ENCODE data around the gene POLE.
A peak's percentile ranks its signal among the peaks of the same experiment; 100 is the strongest.

POLE gene

GRCh38 chr12:132593938-132594358 is 93.2 kb downstream of the POLE start:
- H3K4me2 ChIP-seq (ENCODE audit: low read length, poor library complexity, severe bottlenecking): peak overlapping the region; percentile 19
- H3K14ac ChIP-seq (ENCODE audit: low read length in 2 of 2): no peak overlapping the region
- H3K9ac ChIP-seq (ENCODE audit: low read length): no peak overlapping the region
- no peak overlapping the region for H4K91ac ChIP-seq (ENCODE audit: low read length)
- H3K4me1 ChIP-seq (ENCODE audit: control insufficient read depth, insufficient read depth, low read depth, low read length): peaks cover 14% of the 10 kb centered on the region
- no peak overlapping the region for H3K23ac ChIP-seq (ENCODE audit: low read length in 2 of 2)
- H3K27me3 ChIP-seq (ENCODE audit: control insufficient read depth in 1 of 2, insufficient read depth in 1 of 2, low read length in 2 of 2): peaks cover 0 to 65% of the 10 kb centered on the region in 2 experiments
- H3K27ac ChIP-seq (ENCODE audit: low read length, poor library complexity, severe bottlenecking): no peak overlapping the region
- H2BK120ac ChIP-seq (ENCODE audit: low read depth, low read length): no peak overlapping the region
- no peak overlapping the region for H3K4ac ChIP-seq (ENCODE audit: low read depth in 1 of 2, low read length in 2 of 2)
- peak overlapping the region in 1 of 2 experiments; percentile 39 for H2BK12ac ChIP-seq (ENCODE audit: low read length in 2 of 2)
- no peak overlapping the region for H3K18ac ChIP-seq (ENCODE audit: low read depth in 1 of 2, low read length in 2 of 2)
- no peak overlapping the region for H2AK5ac ChIP-seq (ENCODE audit: low read length, severe bottlenecking)
- H2BK5ac ChIP-seq (ENCODE audit: low read depth, low read length, poor library complexity, severe bottlenecking): no peak overlapping the region
- H3K4me3 ChIP-seq (ENCODE audit: insufficient read depth in 1 of 2, low read depth in 1 of 2, low read length in 2 of 2): peak overlapping the region in 1 of 2 experiments; percentile 39
- H3K79me1 ChIP-seq (replicated peaks; ENCODE audit: low read length, poor library complexity, severe bottlenecking): no peaks in the 10 kb centered on the region
- no peak overlapping the region for H4K8ac ChIP-seq (ENCODE audit: low read length)
- peak; percentile 94 for DNase-seq
- H3K36me3 ChIP-seq (ENCODE audit: control insufficient read depth in 1 of 2, insufficient read depth in 2 of 2, low read depth in 1 of 2, low read length in 2 of 2): no peaks in the 10 kb centered on the region
- no peak overlapping the region for H2AFZ ChIP-seq (ENCODE audit: low read depth, low read length)
- no peak overlapping the region for H2BK15ac ChIP-seq (ENCODE audit: low read depth, poor library complexity, severe bottlenecking)
- peaks cover 2% of the 10 kb centered on the region for H3K9me3 ChIP-seq (ENCODE audit: control insufficient read depth, low read length)
- 33% methylated on average over 11 of the region's 11 CpGs for WGBS

DNA sequence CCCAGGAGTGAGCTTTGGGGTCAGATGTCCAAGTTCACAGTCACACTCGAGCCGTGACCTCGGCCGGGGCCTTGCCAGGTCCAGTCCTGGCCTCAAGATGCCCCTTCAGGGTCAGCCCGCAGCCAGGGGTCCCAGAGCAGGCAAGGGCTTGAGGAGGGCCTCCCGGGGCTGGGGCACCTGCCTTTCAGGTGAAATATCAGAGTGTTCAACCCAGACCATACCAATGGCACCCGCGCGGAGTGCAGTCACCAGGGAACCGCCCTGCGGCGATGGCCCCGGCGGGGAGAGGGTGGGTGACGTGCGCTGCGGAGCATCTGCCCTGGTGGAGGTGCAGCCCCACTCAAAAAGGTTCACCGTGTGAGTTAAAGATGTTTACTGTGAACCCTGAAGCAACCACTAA is 93.6 kb downstream of the POLE start:
- peak overlapping the region; percentile 73 for H4K8ac ChIP-seq (ENCODE audit: low read length)

DNA sequence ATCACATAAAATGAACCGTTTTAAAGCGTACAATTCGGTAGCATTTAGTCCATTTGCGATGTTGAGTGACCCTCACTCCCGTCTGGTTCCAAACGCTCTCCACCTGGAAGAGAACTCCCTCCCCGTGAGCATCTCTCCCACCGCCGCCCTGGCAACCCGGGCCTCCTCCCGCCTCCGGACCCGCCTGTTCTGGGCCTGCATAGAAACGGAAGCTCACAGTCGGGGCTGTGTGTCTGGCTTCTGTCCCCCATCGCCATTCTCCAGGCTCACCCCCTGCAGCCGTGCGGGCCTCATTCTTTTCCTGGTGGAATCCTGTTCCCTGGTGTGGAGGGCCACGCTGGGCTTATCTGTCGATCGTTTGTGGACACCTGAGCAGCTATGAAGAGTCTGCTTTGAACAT is 94.1 kb downstream of the POLE start:
- Histone ChIP-seq H2BK15ac (ENCODE audit: low read depth, poor library complexity, severe bottlenecking) (no peak overlapping the region), H4K91ac (ENCODE audit: low read length) (no peak overlapping the region), H3K4ac (ENCODE audit: low read depth in 1 of 2, low read length in 2 of 2) (no peak overlapping the region), H3K23ac (ENCODE audit: low read length in 2 of 2) (no peak overlapping the region), H2BK120ac (ENCODE audit: low read depth, low read length) (no peak overlapping the region), H2BK5ac (ENCODE audit: low read depth, low read length, poor library complexity, severe bottlenecking) (no peak overlapping the region), H4K8ac (ENCODE audit: low read length) (no peak overlapping the region), H3K9me3 (ENCODE audit: control insufficient read depth, low read length) (peaks cover 6% of the 10 kb centered on the region), H3K79me1 (replicated peaks; ENCODE audit: low read length, poor library complexity, severe bottlenecking) (no peaks in the 10 kb centered on the region), H2BK12ac (ENCODE audit: low read length in 2 of 2) (no peak overlapping the region), H3K9ac (ENCODE audit: low read length) (no peak overlapping the region), H3K4me2 (ENCODE audit: low read length, poor library complexity, severe bottlenecking) (no peak overlapping the region), H3K4me3 (ENCODE audit: insufficient read depth in 1 of 2, low read depth in 1 of 2, low read length in 2 of 2) (no peak overlapping the region), H3K36me3 (ENCODE audit: control insufficient read depth in 1 of 2, insufficient read depth in 2 of 2, low read depth in 1 of 2, low read length in 2 of 2) (no peaks in the 10 kb centered on the region), H2AFZ (ENCODE audit: low read depth, low read length) (no peak overlapping the region), H3K27me3 (ENCODE audit: control insufficient read depth in 1 of 2, insufficient read depth in 1 of 2, low read length in 2 of 2) (peaks cover 7 to 74% of the 10 kb centered on the region in 2 experiments), H3K4me1 (ENCODE audit: control insufficient read depth, insufficient read depth, low read depth, low read length) (peaks cover 14% of the 10 kb centered on the region), H3K18ac (ENCODE audit: low read depth in 1 of 2, low read length in 2 of 2) (no peak overlapping the region), H2AK5ac (ENCODE audit: low read length, severe bottlenecking) (no peak overlapping the region), H3K27ac (ENCODE audit: low read length, poor library complexity, severe bottlenecking) (no peak overlapping the region), H3K14ac (ENCODE audit: low read length in 2 of 2) (no peak overlapping the region)
- 83% methylated on average over 21 of the region's 21 CpGs for WGBS
- no peak for DNase-seq

More for the DNA sequence above, 93.6 kb downstream of the POLE start:
- Histone ChIP-seq H3K9ac (ENCODE audit: low read length) (no peak overlapping the region), H2BK15ac (ENCODE audit: low read depth, poor library complexity, severe bottlenecking) (peak overlapping the region; percentile 80), H2BK120ac (ENCODE audit: low read depth, low read length) (no peak overlapping the region), H3K4me1 (ENCODE audit: control insufficient read depth, insufficient read depth, low read depth, low read length) (peaks cover 14% of the 10 kb centered on the region), H3K14ac (ENCODE audit: low read length in 2 of 2) (no peak overlapping the region), H4K91ac (ENCODE audit: low read length) (peak overlapping the region; percentile 20), H3K9me3 (ENCODE audit: control insufficient read depth, low read length) (peaks cover 6% of the 10 kb centered on the region), H2AFZ (ENCODE audit: low read depth, low read length) (no peak overlapping the region), H2BK5ac (ENCODE audit: low read depth, low read length, poor library complexity, severe bottlenecking) (no peak overlapping the region), H3K36me3 (ENCODE audit: control insufficient read depth in 1 of 2, insufficient read depth in 2 of 2, low read depth in 1 of 2, low read length in 2 of 2) (no peaks in the 10 kb centered on the region), H3K27ac (ENCODE audit: low read length, poor library complexity, severe bottlenecking) (no peak overlapping the region), H2BK12ac (ENCODE audit: low read length in 2 of 2) (no peak overlapping the region), H2AK5ac (ENCODE audit: low read length, severe bottlenecking) (no peak overlapping the region), H3K4me2 (ENCODE audit: low read length, poor library complexity, severe bottlenecking) (no peak overlapping the region), H3K27me3 (ENCODE audit: control insufficient read depth in 1 of 2, insufficient read depth in 1 of 2, low read length in 2 of 2) (peaks cover 4 to 70% of the 10 kb centered on the region in 2 experiments), H3K79me1 (replicated peaks; ENCODE audit: low read length, poor library complexity, severe bottlenecking) (no peaks in the 10 kb centered on the region), H3K4ac (ENCODE audit: low read depth in 1 of 2, low read length in 2 of 2) (no peak overlapping the region), H3K4me3 (ENCODE audit: insufficient read depth in 1 of 2, low read depth in 1 of 2, low read length in 2 of 2) (peak overlapping the region in 1 of 2 experiments; percentile 39), H3K23ac (ENCODE audit: low read length in 2 of 2) (no peak overlapping the region), H3K18ac (ENCODE audit: low read depth in 1 of 2, low read length in 2 of 2) (no peak overlapping the region)
- no peak for DNase-seq
- WGBS: 93% methylated on average over 17 of the region's 18 CpGs

DNA sequence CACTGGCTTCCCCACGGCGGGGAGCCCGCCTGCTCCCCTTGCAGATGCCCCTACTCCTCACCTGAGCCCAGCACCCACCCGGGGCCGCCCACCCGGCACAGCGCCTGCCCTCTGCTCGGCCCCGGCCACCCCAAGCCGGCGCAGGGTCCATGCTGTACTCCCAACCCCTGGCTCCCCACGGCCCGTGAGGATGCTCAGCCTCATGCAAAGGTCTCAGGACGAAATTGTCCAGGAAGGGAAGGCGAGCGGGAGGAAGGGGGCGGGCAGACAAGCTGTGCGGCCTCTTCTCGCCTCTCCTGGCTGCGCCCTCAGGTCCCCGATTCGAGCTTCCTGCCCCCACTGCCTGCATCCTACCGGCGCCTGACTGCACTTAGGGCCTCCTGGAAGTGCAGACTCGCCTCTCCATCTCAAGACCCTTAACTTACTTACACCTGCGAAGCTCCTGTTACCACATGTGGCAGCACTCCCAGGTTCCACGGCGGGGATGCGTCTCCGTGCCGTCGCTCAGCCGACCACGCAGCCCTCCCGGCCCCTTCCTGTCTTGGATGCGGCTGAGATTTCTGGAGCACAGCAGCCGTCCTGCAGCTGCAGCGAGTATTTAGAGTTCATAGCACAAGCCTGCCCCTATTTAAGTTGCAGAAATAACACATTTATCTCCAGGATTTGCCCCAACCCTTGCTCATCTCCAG is 94.7 kb downstream of the POLE start:
- Histone ChIP-seq H3K9me3 (ENCODE audit: control insufficient read depth, low read length) (peaks cover 6% of the 10 kb centered on the region), H3K4me3 (ENCODE audit: insufficient read depth in 1 of 2, low read depth in 1 of 2, low read length in 2 of 2) (no peak overlapping the region), H3K79me1 (replicated peaks; ENCODE audit: low read length, poor library complexity, severe bottlenecking) (no peaks in the 10 kb centered on the region), H3K4ac (ENCODE audit: low read depth in 1 of 2, low read length in 2 of 2) (no peak overlapping the region), H2BK15ac (ENCODE audit: low read depth, poor library complexity, severe bottlenecking) (no peak overlapping the region), H3K4me1 (ENCODE audit: control insufficient read depth, insufficient read depth, low read depth, low read length) (peaks cover 14% of the 10 kb centered on the region), H3K18ac (ENCODE audit: low read depth in 1 of 2, low read length in 2 of 2) (no peak overlapping the region), H2BK12ac (ENCODE audit: low read length in 2 of 2) (no peak overlapping the region), H2AFZ (ENCODE audit: low read depth, low read length) (no peak overlapping the region), H3K27me3 (ENCODE audit: control insufficient read depth in 1 of 2, insufficient read depth in 1 of 2, low read length in 2 of 2) (peaks cover 7 to 78% of the 10 kb centered on the region in 2 experiments), H4K8ac (ENCODE audit: low read length) (no peak overlapping the region), H2AK5ac (ENCODE audit: low read length, severe bottlenecking) (no peak overlapping the region), H3K27ac (ENCODE audit: low read length, poor library complexity, severe bottlenecking) (no peak overlapping the region), H2BK120ac (ENCODE audit: low read depth, low read length) (no peak overlapping the region), H4K91ac (ENCODE audit: low read length) (no peak overlapping the region), H3K36me3 (ENCODE audit: control insufficient read depth in 1 of 2, insufficient read depth in 2 of 2, low read depth in 1 of 2, low read length in 2 of 2) (no peaks in the 10 kb centered on the region), H3K9ac (ENCODE audit: low read length) (no peak overlapping the region), H3K23ac (ENCODE audit: low read length in 2 of 2) (no peak overlapping the region), H3K14ac (ENCODE audit: low read length in 2 of 2) (no peak overlapping the region), H2BK5ac (ENCODE audit: low read depth, low read length, poor library complexity, severe bottlenecking) (no peak overlapping the region), H3K4me2 (ENCODE audit: low read length, poor library complexity, severe bottlenecking) (no peak overlapping the region)
- DNase-seq: no peak
- 86% methylated on average over 38 of the region's 38 CpGs for WGBS
